AG10803 (cell line): ENCODE data around the gene OSCP1.

Experiments used
- DNase-seq: peaks from one replicate; pipeline ENCODE4 v3.0.0; 2010; ENCODE audit warnings: low read depth
- H3K4me3 ChIP-seq: 2 replicates; pipeline ENCODE4 v1.5.1; 2011; ENCODE audit warnings: mild to moderate bottlenecking, low read length, control low read depth
- TF ChIP-seq, protein P1 (sequence below): conservative IDR thresholded peaks from 2 replicates; pipeline ENCODE4 v1.5.1; 2011; ENCODE audit warnings: mild to moderate bottlenecking, low read length, control low read depth, inconsistent platforms

The OSCP1 gene

DNA sequence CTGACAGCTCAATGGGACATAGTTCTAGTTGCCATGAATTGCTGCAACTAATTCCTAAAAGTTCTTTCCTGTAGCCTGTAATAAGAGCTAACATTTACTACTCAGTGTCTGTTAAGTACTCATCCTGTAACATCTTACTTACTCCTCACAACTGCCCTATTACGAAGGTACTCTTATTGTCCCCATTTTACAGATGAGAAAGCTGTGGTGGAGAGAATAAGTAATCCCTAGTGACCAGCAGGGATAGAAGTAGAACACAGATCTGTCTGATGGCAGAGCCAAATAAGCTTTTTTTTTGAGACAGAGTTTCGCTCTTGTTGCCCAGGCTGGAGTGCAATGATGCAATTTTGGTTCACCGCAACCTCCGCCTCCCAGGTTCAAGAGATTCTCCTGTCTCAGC lies 67.6 kb downstream of the OSCP1 start:
- no peak overlapping the region for H3K4me3 ChIP-seq
- DNase-seq, result no peak
- TF ChIP-seq, protein P1, sequence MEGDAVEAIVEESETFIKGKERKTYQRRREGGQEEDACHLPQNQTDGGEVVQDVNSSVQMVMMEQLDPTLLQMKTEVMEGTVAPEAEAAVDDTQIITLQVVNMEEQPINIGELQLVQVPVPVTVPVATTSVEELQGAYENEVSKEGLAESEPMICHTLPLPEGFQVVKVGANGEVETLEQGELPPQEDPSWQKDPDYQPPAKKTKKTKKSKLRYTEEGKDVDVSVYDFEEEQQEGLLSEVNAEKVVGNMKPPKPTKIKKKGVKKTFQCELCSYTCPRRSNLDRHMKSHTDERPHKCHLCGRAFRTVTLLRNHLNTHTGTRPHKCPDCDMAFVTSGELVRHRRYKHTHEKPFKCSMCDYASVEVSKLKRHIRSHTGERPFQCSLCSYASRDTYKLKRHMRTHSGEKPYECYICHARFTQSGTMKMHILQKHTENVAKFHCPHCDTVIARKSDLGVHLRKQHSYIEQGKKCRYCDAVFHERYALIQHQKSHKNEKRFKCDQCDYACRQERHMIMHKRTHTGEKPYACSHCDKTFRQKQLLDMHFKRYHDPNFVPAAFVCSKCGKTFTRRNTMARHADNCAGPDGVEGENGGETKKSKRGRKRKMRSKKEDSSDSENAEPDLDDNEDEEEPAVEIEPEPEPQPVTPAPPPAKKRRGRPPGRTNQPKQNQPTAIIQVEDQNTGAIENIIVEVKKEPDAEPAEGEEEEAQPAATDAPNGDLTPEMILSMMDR, result no peak

DNA sequence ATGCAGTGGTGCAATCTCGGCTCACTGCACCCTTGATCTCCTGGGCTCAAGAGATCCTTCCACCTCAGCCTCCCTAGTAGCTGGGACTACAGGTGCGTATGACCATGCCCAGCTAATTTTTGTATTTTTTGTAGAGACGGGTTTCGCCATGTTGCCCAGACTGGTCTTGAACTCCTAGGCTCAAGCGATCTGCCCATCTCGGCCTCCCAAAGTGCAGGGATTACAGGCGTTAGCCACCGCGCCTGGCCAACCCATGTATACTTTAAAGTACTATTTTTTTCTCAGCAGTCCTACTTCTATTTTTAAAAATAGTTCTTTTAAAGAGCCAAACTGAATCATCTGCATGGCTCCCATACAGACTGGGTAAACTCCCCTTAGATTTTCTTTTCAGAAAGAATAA lies 68.0 kb downstream of the OSCP1 start:
- TF ChIP-seq, protein P1, result no peak
- DNase-seq, result no peak
- H3K4me3 ChIP-seq, result no peak overlapping the region

DNA sequence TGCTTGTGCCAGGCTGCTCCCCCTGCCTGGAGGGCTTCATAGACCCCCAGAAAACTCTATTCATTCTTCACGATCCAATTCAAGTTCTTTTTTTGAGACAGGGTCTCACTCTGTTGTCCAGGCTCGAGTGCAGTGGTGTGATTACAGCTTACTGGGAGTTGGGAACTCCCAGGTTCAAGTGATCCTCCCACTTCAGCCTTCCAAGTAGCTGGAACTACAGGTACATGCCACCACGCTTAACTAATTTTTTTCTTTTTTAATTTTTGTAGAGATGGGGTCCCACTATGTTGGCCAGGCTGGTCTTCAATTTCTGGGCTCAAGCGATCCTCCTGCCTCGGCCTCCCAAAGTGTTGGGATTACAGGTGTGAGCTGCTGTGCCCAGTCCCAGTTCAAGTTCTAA lies 68.8 kb downstream of the OSCP1 start:
- TF ChIP-seq, protein P1, result no peak
- DNase-seq, result no peak
- H3K4me3 ChIP-seq, result no peak overlapping the region

DNA sequence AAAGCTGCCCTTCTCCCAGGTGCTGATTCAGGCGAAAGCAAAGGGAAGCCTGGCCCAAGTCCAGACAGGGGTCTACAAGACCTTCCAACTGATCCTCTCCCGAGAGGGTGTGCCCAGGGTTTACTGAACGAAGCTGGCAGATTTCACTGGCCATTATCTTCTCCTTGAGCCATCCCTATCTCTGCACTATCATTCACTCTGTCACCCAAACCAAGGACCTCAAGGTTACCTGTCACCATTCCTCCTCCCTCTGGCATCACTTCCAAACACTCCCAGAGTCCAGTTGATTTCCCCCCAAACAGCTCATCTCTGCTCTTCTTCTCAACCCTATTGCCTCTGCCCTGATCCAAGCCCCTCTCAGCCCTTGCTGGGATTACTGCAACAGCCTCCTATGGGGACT lies 69.5 kb downstream of the OSCP1 start:
- DNase-seq, result no peak
- TF ChIP-seq, protein P1, result no peak
- no peak overlapping the region for H3K4me3 ChIP-seq

DNA sequence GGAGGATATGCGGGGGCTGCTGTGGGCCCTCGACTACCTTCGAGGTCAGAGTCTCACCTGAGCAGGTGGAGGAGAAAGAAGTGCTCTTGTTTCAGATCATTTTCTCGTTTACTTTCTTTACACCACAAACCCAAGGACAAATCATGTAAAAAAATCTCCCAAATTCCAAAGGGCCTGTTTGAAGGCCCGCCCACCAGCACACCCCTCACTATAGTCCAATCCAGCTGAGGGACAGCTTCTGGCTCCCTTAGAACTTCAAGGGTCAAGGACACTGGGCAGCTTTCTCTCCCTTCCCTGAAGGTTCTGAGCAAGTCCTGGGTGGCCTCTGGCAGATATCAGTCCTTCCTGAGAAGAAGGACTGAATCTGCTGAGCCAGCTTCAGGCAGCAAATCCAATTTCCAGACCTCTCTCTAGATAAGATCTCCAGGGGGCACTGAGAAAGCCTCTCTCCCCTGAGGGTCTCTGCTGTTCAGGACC lies 70.1 kb downstream of the OSCP1 start:
- TF ChIP-seq, protein P1, result no peak
- DNase-seq, result no peak
- no peak overlapping the region for H3K4me3 ChIP-seq

DNA sequence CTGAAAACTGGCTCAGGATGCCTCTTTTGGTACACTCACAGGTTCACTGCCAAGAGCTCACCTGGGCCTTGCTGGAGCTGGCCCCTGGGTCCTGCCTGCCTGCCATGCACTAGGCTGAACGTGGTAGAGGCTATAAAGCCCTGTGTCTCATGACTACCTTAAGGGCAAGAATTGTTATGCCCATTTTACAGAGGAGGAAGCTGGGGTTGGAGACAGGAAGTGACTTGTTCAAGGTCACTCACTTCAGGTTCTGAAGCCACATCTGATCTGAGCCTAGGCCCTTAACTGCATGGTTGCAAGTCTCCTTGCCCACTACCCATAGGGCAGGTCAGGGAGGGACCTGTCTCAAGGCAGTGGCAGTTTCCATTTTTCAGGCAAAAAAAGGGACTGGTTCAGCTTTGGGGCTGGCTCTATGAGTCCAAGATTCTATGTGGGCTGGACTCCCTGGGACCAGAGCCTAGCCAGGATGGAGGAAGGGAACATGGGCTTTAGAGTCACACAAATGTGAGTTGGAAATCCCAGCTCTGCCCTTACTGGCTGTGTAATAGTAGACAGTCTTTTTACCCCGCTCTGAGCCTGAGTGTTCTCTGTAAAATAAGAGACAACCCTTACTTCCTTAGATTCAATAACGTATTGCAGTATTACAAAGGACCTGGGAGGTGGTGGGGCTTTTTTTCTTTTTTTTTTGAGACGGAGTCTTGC lies 72.3 kb downstream of the OSCP1 start:
- no peak overlapping the region for H3K4me3 ChIP-seq
- DNase-seq, result no peak
- TF ChIP-seq, protein P1, result no peak

DNA sequence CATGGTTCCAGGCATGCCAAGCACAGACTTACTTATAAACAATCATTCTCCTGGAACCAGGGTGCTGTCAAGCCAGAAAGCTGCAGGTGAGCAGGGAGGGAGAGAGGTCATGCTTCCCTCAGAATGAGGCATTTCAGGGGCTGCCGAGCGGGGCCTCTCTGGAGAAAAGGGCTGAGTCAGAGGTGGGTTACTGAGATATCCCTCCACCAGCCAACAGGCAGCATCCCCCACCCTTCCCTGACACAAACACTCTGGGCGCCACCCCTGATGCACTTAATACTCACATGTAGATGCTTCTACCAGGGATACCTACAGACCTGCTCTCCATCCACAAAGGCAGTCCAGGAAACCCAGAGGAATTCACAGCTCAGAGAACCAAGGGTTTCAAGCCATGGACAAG lies 77.6 kb downstream of the OSCP1 start:
- DNase-seq, result no peak

More for the DNA sequence above, 77.6 kb downstream of the OSCP1 start:
- no peak overlapping the region for H3K4me3 ChIP-seq
- TF ChIP-seq, protein P1, result no peak
